Left forelimb (tissue), 1 donor: ENCODE measurements around the gene RGL1.
"Not testable (repeated sequence)": the region's sequence is repeated elsewhere in the genome, so short reads cannot be mapped to it uniquely, and the experiment has no call there.

ENCODE experiments used
- DNase-seq: peaks from one replicate; pipeline ENCODE4 v3.0.0-alpha.2; 2018; ENCODE audit warnings: low spot score

RGL1 gene

GRCh38 chr1:183804916-183805841 is at the start of gene RGL1:
Gene RGL1, plus strand, starts transcription at chr1:183805120. Its CDS starts 178 bp downstream, at chr1:183805298.
- peak; percentile 89 for DNase-seq

GRCh38 chr1:183756326-183756725 is 48.6 kb upstream of the RGL1 start:
- DNase-seq = no peak

- DNase-seq = no peak
These were observed 47.9 kb upstream of the RGL1 start for GRCh38 chr1:183757061-183757460.

- DNase-seq = no peak
These were observed 46.0 kb upstream of the RGL1 start for GRCh38 chr1:183758913-183759312.

- no peak for DNase-seq
These were observed 44.3 kb upstream of the RGL1 start for GRCh38 chr1:183760661-183761060.

GRCh38 chr1:183761871-183762270 is 43.0 kb upstream of the RGL1 start:
- DNase-seq = no peak

DNA sequence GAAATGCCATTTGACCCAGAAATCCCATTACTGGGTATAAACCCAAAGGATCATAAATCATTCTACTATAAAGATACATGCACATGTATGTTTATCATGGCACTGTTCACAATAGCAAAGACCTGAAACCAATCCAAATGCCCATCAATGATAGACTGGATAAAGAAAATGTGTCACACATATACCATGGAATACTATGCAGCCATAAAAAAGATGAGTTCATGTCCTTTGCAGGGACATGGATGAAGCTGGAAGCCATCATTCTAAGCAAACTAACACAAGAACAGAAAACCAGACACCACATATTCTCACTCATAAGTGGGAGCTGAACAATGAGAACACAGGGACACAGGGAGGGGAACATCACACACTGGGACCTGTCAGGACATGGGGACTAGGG is 42.1 kb upstream of the RGL1 start:
- not testable (repeated sequence) for DNase-seq

- DNase-seq = no peak
These were observed 39.9 kb upstream of the RGL1 start for GRCh38 chr1:183764981-183765380.

GRCh38 chr1:183769956-183770815 is 34.7 kb upstream of the RGL1 start:
- DNase-seq = no peak

GRCh38 chr1:183770816-183771128 is 34.1 kb upstream of the RGL1 start:
- no peak for DNase-seq

GRCh38 chr1:183773482-183774274 is 31.2 kb upstream of the RGL1 start:
- no peak for DNase-seq

DNA sequence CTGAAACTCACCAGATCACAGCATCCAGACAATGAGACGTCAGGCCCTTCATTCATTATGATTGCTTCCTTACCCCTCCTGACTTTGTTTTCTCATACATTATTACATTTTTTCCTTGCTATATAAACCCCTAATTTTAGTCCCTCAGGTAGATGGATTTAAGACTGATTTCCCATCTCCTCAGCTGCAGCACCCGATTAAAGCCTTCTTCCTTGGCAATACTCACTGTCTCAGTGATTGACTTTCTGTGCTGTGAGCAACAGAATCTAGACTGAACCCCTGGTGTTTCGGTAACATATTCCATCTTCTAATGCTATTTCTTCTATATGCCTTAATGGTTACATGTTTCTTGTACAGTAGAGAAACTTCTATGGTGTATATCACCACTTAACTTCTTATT is 30.0 kb upstream of the RGL1 start:
- DNase-seq = no peak

DNA sequence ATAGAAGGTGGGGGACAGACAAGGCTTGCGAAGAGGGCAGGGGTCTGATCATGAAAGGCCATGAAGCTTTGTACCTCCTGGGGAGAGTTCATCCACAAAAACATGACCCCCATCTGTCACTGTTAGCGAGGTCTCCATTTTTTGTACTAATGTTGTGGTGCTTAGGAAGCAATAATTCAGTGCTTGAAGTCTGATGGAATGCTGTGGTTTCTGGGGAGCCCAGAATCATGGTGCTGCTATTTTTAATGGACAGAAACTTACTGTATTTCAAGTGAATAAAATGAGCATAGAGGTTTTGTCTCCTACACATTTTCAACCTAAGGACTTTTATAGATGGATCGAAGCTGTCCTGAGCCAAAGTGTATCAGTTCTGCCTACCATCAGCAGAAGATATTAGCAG is 28.2 kb upstream of the RGL1 start:
- no peak for DNase-seq

DNA sequence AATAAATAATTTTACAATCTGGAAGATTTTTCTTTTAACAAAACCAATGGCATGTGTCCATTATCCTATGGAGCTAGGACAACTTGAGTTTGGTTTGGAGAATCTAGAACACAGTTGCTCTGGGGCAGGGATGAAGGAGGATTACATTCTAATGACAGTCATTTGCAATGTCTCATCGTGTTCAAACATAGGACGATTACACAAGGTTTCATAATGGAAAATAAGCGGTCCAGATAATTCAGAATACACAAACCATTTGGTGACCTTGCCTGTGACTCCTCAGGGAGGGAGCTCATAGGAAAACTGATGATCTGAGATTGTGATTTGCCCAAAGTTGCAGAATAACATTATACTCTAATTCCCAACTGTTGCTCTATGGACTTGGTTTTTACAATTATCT is 27.6 kb upstream of the RGL1 start:
- DNase-seq = no peak

GRCh38 chr1:183778045-183778444 is 26.9 kb upstream of the RGL1 start:
- DNase-seq = no peak

DNA sequence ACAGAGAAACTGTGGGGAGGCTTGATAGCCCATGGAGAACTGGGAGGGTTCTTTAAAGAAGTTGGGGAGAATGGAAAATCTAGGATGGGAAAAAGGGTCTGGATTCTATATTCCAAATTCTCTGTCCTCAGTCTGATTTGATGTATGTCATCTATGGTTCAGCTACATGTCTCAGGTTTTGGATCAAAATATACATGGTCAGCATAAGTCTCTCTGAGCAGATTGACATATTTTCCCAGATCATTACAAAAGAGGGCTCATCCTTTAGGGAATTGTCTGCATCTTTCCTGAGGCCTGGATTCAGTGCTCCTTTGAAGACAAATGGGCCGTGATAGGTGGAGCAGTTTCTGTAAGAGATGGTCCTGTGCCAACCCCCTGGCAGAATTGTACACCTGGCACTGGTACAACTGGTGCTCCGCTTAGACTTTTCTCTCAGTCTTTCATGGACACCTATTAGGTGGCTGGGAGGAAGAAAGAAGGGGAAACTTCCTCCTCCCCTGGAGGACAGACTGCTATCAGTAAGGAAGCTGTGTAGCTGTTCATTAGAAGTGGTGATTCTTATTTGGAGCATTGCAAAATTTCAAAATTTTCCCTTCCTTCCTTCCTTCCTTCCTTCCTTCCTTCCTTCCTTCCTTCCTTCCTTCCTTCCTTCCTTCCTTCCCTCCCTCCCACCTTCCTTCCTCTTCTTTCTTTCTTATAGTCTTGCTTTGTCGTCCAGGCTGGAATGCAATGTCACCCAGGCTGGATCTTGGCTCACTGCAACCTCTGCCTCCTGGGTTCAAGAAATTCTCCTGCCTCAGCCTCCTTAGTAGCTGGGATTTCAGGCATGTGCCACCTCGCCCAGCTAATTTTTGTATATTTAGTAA is 26.1 kb upstream of the RGL1 start:
- no peak for DNase-seq

GRCh38 chr1:183780159-183780558 is 24.8 kb upstream of the RGL1 start:
- no peak for DNase-seq

GRCh38 chr1:183780757-183781156 is 24.2 kb upstream of the RGL1 start:
- DNase-seq = no peak

GRCh38 chr1:183783342-183783741 is 21.6 kb upstream of the RGL1 start:
- DNase-seq = no peak

DNA sequence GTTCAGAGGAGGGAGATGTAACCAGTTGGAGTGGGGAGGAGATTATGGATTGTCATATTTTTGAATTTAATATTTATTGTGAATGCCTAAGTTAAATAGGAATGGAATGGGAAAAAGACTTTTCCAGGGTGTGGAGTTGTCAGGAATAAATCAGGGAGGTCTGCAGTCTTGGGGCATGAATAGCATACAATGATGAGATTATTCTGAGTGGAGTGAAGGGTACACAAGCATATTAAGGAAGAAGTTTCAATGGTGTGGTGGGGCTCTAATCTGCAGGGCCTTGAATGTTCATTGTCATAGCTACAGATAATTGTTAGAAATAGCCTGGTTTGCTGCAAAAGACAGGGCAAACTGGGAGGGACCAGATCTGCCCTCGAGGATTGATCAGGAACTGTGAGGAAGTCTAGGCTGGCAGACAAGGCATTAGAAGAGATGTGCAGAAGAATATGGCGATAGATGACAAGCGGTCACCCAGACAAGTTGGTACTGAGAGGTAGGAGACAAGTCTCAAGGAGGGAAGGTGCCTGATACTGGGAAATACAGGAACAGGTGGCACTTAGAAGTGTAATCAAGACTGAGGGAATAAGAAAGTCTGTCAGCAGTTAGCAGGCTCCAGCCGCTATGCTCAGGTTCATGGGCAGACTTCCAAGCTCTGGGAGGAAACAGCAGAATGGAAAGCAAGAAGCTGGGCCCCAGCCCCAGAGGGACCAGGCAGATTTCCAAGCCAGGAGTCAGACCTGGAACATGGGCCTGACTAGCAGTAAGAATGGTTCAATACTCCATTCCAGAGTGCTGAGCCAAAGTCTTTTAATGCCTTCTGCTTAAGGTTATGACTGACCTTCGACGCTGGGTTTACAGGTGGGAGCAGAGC is 20.9 kb upstream of the RGL1 start:
- DNase-seq = peak; percentile 87
